ENCODE measurements around the gene PEAK1. TPM values are rescaled to one million over a fixed set of nuclear protein-coding genes. Genes with fewer than 3 reads are reported as not detected.
A peak's percentile ranks its signal among the peaks of the same experiment; 100 is the strongest.
"Not testable (repeated sequence)": the region's sequence is repeated elsewhere in the genome, so short reads cannot be mapped to it uniquely, and the experiment has no call there.

PEAK1 gene
- total RNA-seq, 6 donors from 2014 or later = 82.8 to 142 (median 90.1) TPM

GRCh38 chr15:77410701-77411618 is 8.9 kb downstream of the PEAK1 start:
- Histone ChIP-seq H3K4me1 (peaks cover 20 to 29% (median 25%) of the 10 kb centered on the region in 4 donors), H3K4me3 (no peak overlapping the region), H3K27me3 (no peaks in the 10 kb centered on the region), H3K36me3 (no peaks in the 10 kb centered on the region), H3K9me3 (no peaks in the 10 kb centered on the region), H3K27ac (no peak overlapping the region)
- DNase-seq (no peak), ATAC-seq (ENCODE audit: low FRiP score in 2 of 2) (no peak)
- WGBS, 2 donors = 75 to 79% methylated on average over 7 of the region's 7 CpGs
- no peak for TF ChIP-seq POLR2AphosphoS5 (IDR thresholded peaks at IDR 0.05)
- TF ChIP-seq, protein P1, sequence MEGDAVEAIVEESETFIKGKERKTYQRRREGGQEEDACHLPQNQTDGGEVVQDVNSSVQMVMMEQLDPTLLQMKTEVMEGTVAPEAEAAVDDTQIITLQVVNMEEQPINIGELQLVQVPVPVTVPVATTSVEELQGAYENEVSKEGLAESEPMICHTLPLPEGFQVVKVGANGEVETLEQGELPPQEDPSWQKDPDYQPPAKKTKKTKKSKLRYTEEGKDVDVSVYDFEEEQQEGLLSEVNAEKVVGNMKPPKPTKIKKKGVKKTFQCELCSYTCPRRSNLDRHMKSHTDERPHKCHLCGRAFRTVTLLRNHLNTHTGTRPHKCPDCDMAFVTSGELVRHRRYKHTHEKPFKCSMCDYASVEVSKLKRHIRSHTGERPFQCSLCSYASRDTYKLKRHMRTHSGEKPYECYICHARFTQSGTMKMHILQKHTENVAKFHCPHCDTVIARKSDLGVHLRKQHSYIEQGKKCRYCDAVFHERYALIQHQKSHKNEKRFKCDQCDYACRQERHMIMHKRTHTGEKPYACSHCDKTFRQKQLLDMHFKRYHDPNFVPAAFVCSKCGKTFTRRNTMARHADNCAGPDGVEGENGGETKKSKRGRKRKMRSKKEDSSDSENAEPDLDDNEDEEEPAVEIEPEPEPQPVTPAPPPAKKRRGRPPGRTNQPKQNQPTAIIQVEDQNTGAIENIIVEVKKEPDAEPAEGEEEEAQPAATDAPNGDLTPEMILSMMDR (IDR thresholded peaks at IDR 0.05) = no peak
- TF ChIP-seq POLR2A (IDR thresholded peaks at IDR 0.05) = no peak
- no peak for TF ChIP-seq EP300 (IDR thresholded peaks at IDR 0.05)

GRCh38 chr15:77410157-77410500 is 9.8 kb downstream of the PEAK1 start:
- H3K27me3 ChIP-seq; DNase-seq; H3K36me3 ChIP-seq; H3K9me3 ChIP-seq; H3K4me3 ChIP-seq; ATAC-seq (ENCODE audit: low FRiP score in 2 of 2): not testable (repeated sequence)
- Histone ChIP-seq H3K4me1 (peaks cover 12 to 22% (median 18%) of the 10 kb centered on the region in 4 donors), H3K27ac (peak overlapping the region in 1 of 4 donors; percentile 20)
- 93 to 95% methylated on average over 7 of the region's 7 CpGs for WGBS, 2 donors

GRCh38 chr15:77409259-77410156 is 10.4 kb downstream of the PEAK1 start:
- no peaks in the 10 kb centered on the region for H3K27me3 ChIP-seq
- 71% methylated on average over 4 of the region's 4 CpGs for WGBS, 2 donors
- no peaks in the 10 kb centered on the region for H3K9me3 ChIP-seq
- H3K27ac ChIP-seq = peak overlapping the region in 1 of 4 donors; percentile 20
- H3K4me1 ChIP-seq = peaks cover 11 to 16% (median 14%) of the 10 kb centered on the region in 4 donors
- DNase-seq (peak in 1 of 2 donors; percentile 34), ATAC-seq (ENCODE audit: low FRiP score in 2 of 2) (peak in 1 of 2 donors; percentile 54)
- no peak overlapping the region for H3K4me3 ChIP-seq
- no peaks in the 10 kb centered on the region for H3K36me3 ChIP-seq
- TF ChIP-seq POLR2AphosphoS5 (IDR thresholded peaks at IDR 0.05) (no peak), EP300 (IDR thresholded peaks at IDR 0.05) (no peak), POLR2A (IDR thresholded peaks at IDR 0.05) (no peak)
- TF ChIP-seq, protein P1 (IDR thresholded peaks at IDR 0.05) = no peak

- peaks cover 4 to 25% (median 6%) of the 10 kb centered on the region in 4 donors for H3K4me1 ChIP-seq
- H3K4me3 ChIP-seq = no peak overlapping the region
- DNase-seq = no peak
- ATAC-seq (ENCODE audit: low FRiP score in 2 of 2) = no peak
- H3K9me3 ChIP-seq = no peaks in the 10 kb centered on the region
- no peaks in the 10 kb centered on the region for H3K36me3 ChIP-seq
- no peak overlapping the region for H3K27ac ChIP-seq
- H3K27me3 ChIP-seq = no peaks in the 10 kb centered on the region
- TF ChIP-seq, protein P1 (IDR thresholded peaks at IDR 0.05) = no peak
- TF ChIP-seq POLR2AphosphoS5 (IDR thresholded peaks at IDR 0.05) (no peak), POLR2A (IDR thresholded peaks at IDR 0.05) (no peak), EP300 (IDR thresholded peaks at IDR 0.05) (no peak)
- WGBS, 2 donors = 94 to 96% methylated on average over 4 of the region's 4 CpGs
Measured at GRCh38 chr15:77406846-77407245, 13.1 kb downstream of the PEAK1 start.

- not testable (repeated sequence) for H3K27me3 ChIP-seq; DNase-seq; H3K36me3 ChIP-seq; ATAC-seq (ENCODE audit: low FRiP score in 2 of 2); H3K9me3 ChIP-seq; H3K4me3 ChIP-seq; H3K27ac ChIP-seq
- WGBS, 2 donors = 83 to 88% methylated on average over 1 of the region's 1 CpG
- H3K4me1 ChIP-seq = peaks cover 4 to 25% (median 5%) of the 10 kb centered on the region in 4 donors
Measured at GRCh38 chr15:77406173-77406759, 13.6 kb downstream of the PEAK1 start.
